SJCRH30 (cell line): ENCODE data around the gene COPE. TPM values are rescaled to one million over a fixed set of nuclear protein-coding genes. Genes with fewer than 3 reads are reported as not detected.

ENCODE experiments used
- DNase-seq, 2 experiments: peaks; one replicate each; pipeline ENCODE4 v3.0.0-alpha.2; 2015 to 2020
- H3K27ac ChIP-seq: fragments of 250-450 bp; sonication (Bioruptor Pico); 2 replicates; pipeline ENCODE4 v1.5.1; 2020; ENCODE audit warnings: mild to moderate bottlenecking, moderate library complexity
- H3K27me3 ChIP-seq: fragments of 250-450 bp; sonication (Bioruptor Pico); 2 replicates; pipeline ENCODE4 v1.5.1; 2020; ENCODE audit warnings: mild to moderate bottlenecking, moderate library complexity
- H3K36me3 ChIP-seq: fragments of 250-450 bp; sonication (Bioruptor Pico); 2 replicates; pipeline ENCODE4 v1.5.1; 2020; ENCODE audit warnings: mild to moderate bottlenecking, moderate library complexity
- H3K4me1 ChIP-seq: fragments of 250-450 bp; sonication (Bioruptor Pico); 2 replicates; pipeline ENCODE4 v1.5.1; 2020; ENCODE audit warnings: mild to moderate bottlenecking, moderate library complexity
- H3K4me3 ChIP-seq: fragments of 250-450 bp; sonication (Bioruptor Pico); 2 replicates; pipeline ENCODE4 v1.5.1; 2020; ENCODE audit warnings: mild to moderate bottlenecking, moderate library complexity
- H3K9me3 ChIP-seq: fragments of 250-450 bp; sonication (Bioruptor Pico); replicated peaks from 2 replicates; pipeline ENCODE4 v1.5.1; 2020; ENCODE audit warnings: mild to moderate bottlenecking, moderate library complexity
- total RNA-seq: library from RNA; depleted of rRNA; stranded (reverse); fragments of >200 nt; shearing (Covaris generic); gene quantifications from 2 replicates; pipeline ENCODE4 v1.2.3, GENCODE V29; 2014

Gene COPE
- total RNA-seq, 1 experiment from 2014 or later = 120 TPM

DNA sequence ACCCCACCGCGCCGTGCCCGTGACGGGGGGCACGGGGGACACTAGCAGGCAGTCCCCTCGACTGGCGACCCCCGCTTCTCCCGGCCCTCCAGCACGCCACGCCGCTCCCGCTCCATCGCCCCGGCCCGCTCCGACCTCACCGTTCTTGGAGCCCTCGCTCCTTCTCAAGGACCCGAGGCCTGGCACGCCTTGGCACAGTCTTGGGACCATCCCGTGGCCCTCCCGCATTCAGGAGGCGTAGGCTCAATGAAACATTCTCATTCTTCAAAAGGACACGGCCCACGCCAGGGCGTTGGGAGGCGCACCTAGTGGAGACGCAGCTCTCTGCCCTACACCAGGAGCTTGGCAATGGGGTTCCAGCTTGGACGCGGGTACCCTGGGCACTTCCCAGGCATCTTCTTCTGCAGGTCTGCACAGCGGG is 22.8 kb downstream of the COPE start:
- H3K4me3 ChIP-seq = no peak overlapping the region
- no peaks in the 10 kb centered on the region for H3K9me3 ChIP-seq
- H3K4me1 ChIP-seq = peaks cover 17% of the 10 kb centered on the region
- peaks cover 4% of the 10 kb centered on the region; the same call in 1 of the 2 replicates for H3K36me3 ChIP-seq
- no peak for DNase-seq
- no peaks in the 10 kb centered on the region for H3K27me3 ChIP-seq
- no peak overlapping the region for H3K27ac ChIP-seq

DNA sequence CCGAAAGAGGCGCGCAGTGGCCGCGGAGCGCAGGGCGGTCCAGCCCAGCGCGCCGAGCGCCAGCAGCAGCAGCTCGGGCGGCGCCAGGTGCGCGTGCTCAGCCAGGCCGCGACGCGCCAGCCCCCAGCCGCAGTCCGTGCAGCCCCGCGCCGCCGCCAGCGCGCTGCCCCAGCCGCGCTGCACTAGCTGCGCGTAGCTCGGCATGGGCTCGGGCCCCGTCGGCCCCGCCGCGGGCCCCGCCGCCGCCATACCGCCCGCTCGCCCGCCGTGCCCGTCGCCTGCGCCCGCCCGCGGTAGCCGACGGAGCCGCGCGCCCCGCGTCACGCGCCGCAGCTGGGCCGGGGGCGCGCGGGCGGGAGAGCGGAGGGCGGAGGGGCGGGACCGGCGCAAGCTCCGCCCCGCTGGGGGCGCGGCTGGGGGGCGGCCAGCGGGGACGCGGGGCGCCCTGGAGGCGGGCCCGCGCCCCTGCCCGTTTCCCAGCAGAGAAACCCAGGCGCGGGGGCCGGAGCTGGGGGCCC is 23.3 kb downstream of the COPE start, which contains the start of gene CERS1:
TSS of gene CERS1 (minus strand) at position 335 of the 518 bp plus-strand sequence. CDS start at position 249, 86 bp downstream.
- H3K27me3 ChIP-seq = no peaks in the 10 kb centered on the region
- peaks cover 17% of the 10 kb centered on the region for H3K4me1 ChIP-seq
- DNase-seq = peak in 1 of 2 experiments; percentile 53
- no peaks in the 10 kb centered on the region for H3K36me3 ChIP-seq
- H3K27ac ChIP-seq = no peak within 1 kb of the TSS
- H3K9me3 ChIP-seq = no peaks in the 10 kb centered on the region
- H3K4me3 ChIP-seq = peak within 1 kb of the TSS; percentile 64

- Histone ChIP-seq H3K27ac (no peak overlapping the region), H3K4me3 (peak overlapping the region; percentile 64), H3K27me3 (no peaks in the 10 kb centered on the region), H3K4me1 (peaks cover 17% of the 10 kb centered on the region), H3K9me3 (no peaks in the 10 kb centered on the region), H3K36me3 (no peaks in the 10 kb centered on the region)
- DNase-seq = peak; percentile 62 to 68
These were observed 24.0 kb downstream of the COPE start for GRCh38 chr19:18895038-18895823.

DNA sequence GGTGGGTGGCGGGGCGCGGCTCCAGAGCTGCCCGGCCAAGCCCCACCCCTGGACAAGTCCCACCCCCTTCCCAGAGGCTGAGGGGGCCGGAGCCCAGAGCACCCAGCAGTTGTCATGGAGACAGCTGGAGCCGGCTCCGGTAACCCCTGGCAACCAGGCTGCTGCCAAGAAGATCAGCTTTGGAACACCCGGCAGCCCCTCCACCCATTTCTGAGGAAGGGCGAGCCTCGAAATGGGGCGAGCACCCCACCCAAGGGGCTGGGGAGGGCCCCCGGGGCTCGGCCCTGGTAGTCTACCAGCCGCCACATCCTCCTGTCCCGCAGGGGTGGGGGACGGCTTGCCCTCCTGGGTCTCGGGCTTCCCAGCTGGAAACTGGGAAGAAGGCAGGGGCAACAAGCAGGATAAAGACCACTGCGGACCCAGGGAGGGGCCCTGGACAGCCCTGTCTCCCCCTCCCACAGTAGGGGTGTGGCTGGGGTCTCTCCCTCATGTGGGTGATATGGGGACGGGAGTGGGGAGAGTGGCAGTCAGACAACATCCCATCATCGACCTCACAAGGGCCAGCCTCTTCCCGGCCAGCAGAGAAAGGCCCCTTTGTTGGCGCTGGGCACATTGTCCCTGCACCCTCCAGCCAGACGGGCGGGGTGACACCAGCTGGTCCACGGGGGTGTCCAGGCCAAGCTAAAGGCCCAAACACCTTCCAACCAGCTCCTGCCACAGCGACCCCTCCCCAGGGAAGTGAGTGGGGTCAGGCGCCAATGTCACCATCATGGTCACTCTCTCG is 24.7 kb downstream of the COPE start:
- peak overlapping the region; percentile 64 for H3K4me3 ChIP-seq
- H3K27me3 ChIP-seq = no peaks in the 10 kb centered on the region
- H3K36me3 ChIP-seq = no peaks in the 10 kb centered on the region
- peak; percentile 88 to 90 for DNase-seq
- H3K4me1 ChIP-seq = peaks cover 17% of the 10 kb centered on the region
- no peak overlapping the region for H3K27ac ChIP-seq
- no peaks in the 10 kb centered on the region for H3K9me3 ChIP-seq

DNA sequence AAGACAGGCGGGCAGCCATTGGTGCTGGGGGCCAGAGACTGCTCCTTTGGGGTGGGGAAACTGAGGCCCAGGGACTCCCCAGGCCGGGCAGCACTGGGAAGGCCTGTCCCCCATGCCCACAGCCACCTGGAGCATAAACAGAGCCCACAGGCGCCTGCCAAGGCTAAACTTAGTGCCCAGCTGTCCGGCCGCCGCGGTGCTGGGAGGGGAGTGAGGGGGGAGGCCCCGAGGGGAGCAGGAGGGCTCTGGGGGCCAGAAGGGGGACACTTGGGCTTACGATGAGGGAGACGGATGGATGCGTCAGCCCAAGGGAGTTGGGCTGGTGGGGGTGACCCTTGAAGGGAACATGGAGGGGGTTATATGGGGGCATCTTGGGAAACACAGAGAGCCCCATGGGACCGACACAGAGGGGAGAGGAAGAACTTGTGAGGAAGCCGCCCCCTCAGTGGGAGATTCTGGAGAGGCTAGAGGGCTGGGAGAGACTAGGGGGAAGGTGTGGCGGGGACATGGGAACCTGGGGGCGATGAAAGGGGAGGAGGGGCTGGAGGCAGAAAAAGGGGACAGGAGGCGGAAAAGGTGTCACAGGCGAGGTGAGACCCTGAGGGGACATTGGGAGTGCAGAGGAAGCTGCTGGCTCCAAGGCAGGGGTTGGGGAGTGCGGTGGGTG is 25.5 kb downstream of the COPE start:
- DNase-seq = peak in 1 of 2 experiments; percentile 27
- Histone ChIP-seq H3K27ac (no peak overlapping the region), H3K4me3 (peak overlapping the region; percentile 7; the same call in 1 of the 2 replicates), H3K9me3 (no peaks in the 10 kb centered on the region), H3K36me3 (no peaks in the 10 kb centered on the region), H3K27me3 (no peaks in the 10 kb centered on the region), H3K4me1 (peaks cover 17% of the 10 kb centered on the region)

- H3K27ac ChIP-seq = no peak overlapping the region
- H3K4me3 ChIP-seq = no peak overlapping the region
These were observed 29.0 kb downstream of the COPE start for GRCh38 chr19:18889949-18890745.

DNA sequence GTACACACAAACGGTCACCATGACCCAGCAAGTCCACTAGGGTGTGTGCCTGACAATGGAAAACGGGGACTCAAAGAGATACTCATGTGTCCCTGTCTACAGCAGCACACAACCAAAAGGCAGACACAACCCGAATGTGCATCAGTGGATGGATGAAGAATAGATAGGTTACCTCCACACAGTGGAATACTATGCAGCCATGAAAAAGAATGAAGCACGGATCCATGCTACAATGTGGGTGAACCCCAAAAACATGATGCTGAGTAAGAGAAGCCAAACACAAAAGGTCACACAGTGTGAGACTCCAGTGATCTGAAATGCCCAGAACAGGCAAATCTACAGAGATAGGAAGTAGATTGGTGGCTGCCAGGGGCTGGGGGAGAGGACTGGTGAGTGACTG is 32.2 kb downstream of the COPE start:
- Histone ChIP-seq H3K4me3 (no peak overlapping the region), H3K9me3 (no peaks in the 10 kb centered on the region), H3K4me1 (no peaks in the 10 kb centered on the region), H3K27me3 (no peaks in the 10 kb centered on the region), H3K27ac (no peak overlapping the region), H3K36me3 (no peaks in the 10 kb centered on the region)
- no peak for DNase-seq

More at GRCh38 chr19:18889949-18890745, 29.0 kb downstream of the COPE start:
- no peaks in the 10 kb centered on the region for H3K36me3 ChIP-seq
- H3K9me3 ChIP-seq = no peaks in the 10 kb centered on the region
- no peaks in the 10 kb centered on the region for H3K27me3 ChIP-seq
- no peak for DNase-seq
- peaks cover 12% of the 10 kb centered on the region for H3K4me1 ChIP-seq

GRCh38 chr19:18883526-18884304 is 35.5 kb downstream of the COPE start:
- Histone ChIP-seq H3K9me3 (no peaks in the 10 kb centered on the region), H3K27me3 (no peaks in the 10 kb centered on the region), H3K4me1 (no peaks in the 10 kb centered on the region), H3K4me3 (no peak overlapping the region), H3K27ac (no peak overlapping the region), H3K36me3 (no peaks in the 10 kb centered on the region)
- DNase-seq = no peak

- Histone ChIP-seq H3K9me3 (no peaks in the 10 kb centered on the region; the same call in 1 of the 2 replicates), H3K36me3 (no peaks in the 10 kb centered on the region), H3K27me3 (no peaks in the 10 kb centered on the region), H3K27ac (no peak overlapping the region), H3K4me3 (no peak overlapping the region), H3K4me1 (no peaks in the 10 kb centered on the region)
- no peak for DNase-seq
These were observed 37.7 kb downstream of the COPE start for GRCh38 chr19:18881491-18881890.

DNA sequence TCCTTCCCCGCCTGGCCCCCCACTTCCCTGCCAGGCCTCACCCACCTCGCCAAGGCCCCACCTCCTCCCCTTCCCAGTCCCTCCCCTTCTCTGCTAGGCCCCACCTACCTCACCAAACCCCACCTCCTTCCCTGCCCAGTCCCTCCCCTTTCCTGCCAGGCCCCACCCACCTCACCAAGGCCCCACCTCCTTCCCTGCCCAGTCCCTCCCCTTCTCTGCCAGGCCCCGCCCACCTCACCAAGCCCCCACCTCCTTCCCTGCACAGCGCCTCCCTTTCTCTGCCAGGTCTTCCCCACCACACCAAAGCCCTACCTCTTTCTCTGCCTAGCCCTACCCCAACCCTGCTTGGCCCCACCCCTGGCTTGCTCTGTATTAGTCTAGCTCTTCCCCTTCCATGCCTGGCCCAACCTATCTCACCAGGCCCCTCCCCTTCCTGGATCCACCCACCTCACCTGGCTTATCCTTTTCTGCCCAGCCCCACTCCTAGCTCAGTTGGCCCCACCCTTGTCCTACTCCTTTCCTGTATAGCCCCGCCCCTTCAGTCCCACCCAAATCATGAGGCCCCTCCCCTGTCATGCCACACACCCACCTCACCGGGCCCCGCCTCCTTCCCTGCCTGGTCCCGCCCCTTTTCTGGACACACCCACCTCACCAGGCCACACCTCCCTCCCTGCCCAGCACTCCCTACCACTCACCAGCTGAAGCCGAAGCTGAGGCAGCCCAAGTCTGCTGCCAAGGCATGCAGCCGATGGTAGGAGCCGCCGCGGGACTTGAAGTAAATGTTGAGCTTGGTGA is 39.4 kb downstream of the COPE start:
- Histone ChIP-seq H3K27me3 (no peaks in the 10 kb centered on the region), H3K36me3 (no peaks in the 10 kb centered on the region), H3K4me3 (no peak overlapping the region), H3K4me1 (no peaks in the 10 kb centered on the region), H3K9me3 (no peaks in the 10 kb centered on the region; the same call in 1 of the 2 replicates), H3K27ac (no peak overlapping the region)
- DNase-seq = peak; percentile 54 to 58

DNA sequence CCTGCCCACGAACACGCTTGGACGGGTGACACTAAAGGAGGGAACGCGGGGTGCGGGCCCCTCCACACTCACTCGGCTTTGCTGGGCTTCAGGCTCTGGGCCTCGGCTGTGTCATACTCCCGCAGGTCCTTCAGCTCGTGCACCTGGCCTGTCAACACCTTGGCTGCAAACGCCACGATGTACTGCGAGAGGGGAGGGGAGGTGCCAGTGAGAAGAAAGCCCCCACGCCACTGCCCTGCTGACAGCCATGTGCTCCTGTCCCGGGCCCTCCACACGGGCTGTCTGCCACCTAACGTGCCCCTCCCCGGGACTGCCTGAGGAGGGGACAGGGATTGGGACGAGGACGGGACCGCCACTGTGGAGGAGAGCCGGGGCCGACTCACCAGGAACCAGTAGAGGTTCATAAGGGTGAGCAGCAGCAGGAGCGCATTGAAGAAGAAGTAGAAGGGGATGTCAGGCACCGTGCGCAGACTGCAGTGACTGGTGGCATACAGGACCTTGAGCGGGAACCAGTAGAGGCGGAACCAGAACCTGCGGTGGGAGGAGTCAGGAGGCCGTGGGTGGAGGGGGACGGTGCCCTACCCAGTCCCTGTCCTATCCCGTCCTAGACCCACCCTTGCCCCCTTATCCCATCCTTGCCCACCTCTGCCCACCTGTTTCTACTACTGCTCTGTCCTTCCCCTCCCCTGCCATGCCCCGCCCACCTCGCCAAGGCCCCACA is 40.2 kb downstream of the COPE start:
- Histone ChIP-seq H3K4me3 (no peak overlapping the region), H3K27me3 (no peaks in the 10 kb centered on the region), H3K4me1 (no peaks in the 10 kb centered on the region), H3K36me3 (no peaks in the 10 kb centered on the region), H3K27ac (no peak overlapping the region), H3K9me3 (no peaks in the 10 kb centered on the region; the same call in 1 of the 2 replicates)
- DNase-seq = no peak

DNA sequence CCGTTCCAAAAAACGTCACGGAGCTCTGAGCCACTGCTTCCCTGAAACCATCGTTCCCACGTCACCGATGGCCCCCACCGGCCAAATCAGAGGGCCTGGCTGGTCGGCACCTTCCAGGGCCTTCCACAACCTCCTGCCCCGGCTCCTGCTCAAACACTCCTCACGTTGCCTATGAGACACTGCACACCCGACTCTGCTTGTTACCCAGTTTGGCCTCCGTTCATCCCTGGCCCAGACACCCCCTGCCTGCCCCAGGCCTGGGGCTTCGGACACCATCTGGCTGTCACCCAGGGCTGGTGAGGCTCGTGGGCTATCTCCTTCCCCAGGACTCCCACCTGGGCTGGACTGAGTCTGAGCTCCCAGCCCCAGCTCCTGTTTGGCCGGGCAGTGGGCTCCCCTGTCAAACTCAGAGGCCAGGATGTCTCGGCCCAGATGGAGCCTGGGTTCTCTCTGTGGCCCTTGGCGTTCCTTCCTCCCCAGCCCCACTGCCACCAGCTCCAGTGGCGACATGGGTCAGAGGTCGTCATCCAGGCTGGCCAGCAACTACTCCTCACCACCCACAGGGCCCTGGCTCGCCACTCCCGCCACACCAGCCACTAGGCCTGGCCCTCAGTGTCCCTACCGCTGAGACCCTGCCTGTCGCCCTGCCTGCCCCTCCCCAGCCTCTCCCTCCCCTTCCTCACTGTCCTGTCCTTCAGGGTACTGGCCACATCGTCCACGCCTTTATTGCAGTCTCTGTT is 41.0 kb downstream of the COPE start:
- Histone ChIP-seq H3K4me1 (no peaks in the 10 kb centered on the region), H3K27ac (no peak overlapping the region), H3K4me3 (no peak overlapping the region), H3K36me3 (no peaks in the 10 kb centered on the region), H3K27me3 (no peaks in the 10 kb centered on the region), H3K9me3 (no peaks in the 10 kb centered on the region; the same call in 1 of the 2 replicates)
- DNase-seq = no peak
